SHP77 (cell line): Measurements from ENCODE around the gene MAP2K4.
"Not testable (repeated sequence)": the region's sequence is repeated elsewhere in the genome, so short reads cannot be mapped to it uniquely, and the experiment has no call there.

Experiments
- DNase-seq, 2 experiments: peaks; one replicate each; lab custom pipeline; 2025; lab: John Stamatoyannopoulos, UW

Gene MAP2K4

DNA sequence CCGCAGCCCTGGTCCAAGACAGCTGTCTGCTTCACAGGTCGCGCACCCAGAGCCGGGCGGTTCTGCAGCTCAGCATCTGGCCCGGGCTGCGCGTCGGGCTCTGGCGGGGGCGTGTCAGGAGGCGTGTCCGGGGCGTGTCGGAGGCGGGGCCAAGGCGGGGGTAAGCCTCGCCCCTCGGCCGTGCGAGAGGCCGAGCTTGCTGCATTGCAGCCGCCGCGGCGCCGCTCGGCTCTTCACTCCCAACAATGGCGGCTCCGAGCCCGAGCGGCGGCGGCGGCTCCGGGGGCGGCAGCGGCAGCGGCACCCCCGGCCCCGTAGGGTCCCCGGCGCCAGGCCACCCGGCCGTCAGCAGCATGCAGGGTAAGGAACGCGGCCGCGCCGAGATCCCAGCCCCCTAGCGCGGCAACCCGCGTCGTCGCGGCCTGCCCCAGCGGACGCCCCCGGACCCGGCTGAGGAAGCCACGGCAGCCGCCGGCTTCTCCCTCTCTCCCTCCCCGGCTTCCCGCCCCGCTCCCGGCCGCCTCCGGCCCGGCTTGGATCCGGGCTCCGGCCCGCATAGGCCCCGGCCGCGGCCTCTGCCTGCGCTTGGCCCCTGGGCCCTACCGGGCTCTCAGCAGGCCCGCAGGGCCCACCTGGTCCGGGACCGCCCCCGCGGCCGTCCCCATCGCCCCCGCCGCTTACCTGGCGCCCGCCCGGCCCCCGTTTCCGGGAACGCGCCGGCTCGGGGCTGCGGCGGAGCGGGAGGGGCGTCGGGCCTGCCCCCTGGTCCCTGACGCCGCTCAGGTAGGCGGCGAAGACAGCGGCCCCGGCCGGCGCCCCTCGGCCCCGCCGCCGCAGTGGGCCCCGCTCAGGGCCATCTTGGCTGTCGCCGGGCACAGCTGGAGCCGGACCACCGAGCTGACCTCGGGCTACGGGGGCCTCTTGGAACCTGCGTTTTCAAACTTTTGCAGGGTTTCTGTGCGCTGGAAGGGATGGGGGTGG lies at the start of gene MAP2K4:
Gene MAP2K4 (plus strand): TSS at position 236 of the 981 bp plus-strand sequence. CDS start 10 bp downstream, at position 246.
- DNase-seq = peak; percentile 74 to 84

DNA sequence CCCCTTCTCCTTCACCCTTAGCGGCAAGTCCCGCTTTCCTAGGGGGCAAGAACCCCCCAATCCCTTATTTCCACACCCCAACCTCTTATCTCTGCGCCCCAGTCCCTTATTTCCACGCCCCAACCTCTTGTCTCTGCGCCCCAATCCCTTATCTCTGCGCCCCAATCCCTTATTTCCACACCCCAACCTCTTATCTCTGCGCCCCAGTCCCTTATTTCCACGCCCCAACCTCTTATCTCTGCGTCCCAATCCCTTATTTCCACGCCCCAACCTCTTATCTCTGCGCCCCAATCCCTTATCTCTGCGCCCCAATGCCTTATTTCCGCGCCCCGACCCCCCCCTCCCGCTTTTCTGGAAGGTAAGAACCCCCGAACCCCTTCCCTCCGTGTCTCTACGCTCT lies 47.9 kb upstream of the MAP2K4 start:
- DNase-seq = not testable (repeated sequence)

GRCh38 chr17:11979795-11980194 lies 40.9 kb upstream of the MAP2K4 start:
- no peak for DNase-seq

DNA sequence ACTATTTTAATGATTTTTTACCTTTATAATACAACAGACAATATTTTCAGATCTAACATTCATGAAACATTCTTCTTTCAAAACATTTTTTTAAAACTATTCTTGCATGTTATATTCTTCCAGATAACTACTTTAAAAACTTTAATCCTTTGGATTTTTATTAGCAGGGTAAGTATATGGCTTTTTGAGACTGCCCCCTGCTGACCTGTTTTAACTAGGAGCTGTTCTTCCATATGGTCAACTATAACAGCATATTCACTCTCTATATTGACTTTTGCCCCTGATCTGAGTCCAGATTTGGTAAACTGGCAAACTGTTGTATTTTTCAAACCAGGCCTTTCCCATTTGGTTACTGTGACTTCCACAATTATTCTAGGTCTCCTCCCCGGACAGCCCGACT lies 39.9 kb upstream of the MAP2K4 start:
- no peak for DNase-seq

- no peak for DNase-seq
Measured at GRCh38 chr17:11981862-11982261, 38.8 kb upstream of the MAP2K4 start.

DNA sequence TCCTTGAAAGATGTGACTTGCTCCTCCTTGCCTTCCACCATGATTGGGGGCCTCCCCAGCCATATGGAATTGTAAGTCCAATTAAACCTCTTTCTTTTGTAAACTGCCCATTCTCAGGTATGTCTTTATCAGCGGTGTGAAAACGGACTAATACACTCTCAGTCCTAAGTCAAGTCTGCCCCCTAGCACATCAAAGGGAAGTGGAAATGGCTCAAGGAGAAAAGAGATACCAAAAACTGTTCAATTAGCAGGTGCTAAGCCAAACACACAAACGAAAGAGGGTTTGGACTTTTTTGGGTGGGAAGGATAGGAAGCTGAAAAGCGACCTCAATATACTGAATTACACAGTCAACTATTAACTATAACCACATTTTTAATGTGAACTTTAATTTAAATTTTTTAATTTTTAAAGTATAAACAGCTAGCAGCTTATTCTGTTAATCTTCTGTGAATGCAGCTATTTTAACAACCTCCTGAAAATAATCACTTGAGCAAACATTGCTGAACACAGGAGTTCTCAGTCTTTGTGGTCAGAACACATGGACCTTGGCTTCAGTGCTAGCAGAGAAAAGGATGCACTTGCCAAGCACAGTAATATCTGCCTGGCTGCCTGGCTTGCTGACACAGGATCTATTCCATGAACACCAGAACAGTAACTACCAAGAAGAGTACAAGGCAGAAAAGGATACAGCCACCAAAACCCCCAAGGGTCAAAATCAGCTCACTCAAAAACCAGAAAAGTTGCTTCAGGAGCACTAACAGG lies 34.3 kb upstream of the MAP2K4 start:
- DNase-seq = no peak

DNA sequence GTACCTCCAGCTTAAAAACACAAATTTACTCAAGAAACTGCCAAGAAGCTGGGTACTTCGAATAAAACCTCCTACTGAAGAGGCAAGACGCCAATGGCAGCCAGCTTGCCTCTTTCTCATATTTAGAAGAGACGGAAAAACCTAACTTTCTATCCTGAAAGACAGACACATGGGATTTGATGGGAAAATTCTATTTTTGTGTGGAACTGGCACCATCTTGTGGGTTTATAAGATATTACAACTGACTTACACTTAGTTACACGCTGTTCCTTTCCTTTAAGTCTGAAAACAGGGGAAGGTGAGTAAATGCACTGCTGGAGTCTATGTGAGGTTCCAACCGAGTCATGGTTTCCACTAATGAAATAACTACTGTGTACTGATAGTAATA lies 33.7 kb upstream of the MAP2K4 start:
- DNase-seq = peak; percentile 23 to 29

DNA sequence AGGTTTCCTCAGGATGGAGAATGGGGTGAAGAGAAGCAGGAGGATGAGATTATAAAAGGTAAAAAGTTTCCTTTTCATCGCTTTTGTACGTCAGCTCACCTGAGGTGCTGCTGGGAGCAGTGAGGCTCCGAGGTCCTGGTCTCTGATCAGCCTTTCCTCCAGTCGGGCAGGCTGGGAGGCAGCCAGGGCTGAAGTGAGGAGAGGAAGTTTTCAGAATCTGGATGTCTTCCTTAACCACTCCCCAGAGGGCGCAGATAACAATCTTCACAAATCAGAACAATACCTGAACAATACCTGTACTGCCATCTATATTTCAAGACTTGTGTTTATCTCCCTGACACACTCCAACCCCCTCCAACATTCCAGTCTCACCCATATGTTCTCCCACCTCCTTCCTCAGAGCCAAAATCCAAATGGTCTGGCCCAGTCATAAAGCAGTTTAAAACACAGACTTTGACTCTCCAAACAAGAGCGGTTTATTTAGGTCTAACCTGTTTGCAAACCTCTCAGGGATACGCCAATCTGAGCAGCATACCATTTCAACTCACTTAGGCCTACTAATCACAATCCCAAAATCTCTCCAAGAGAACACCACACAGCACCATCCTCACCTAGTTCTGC lies 30.2 kb upstream of the MAP2K4 start:
- no peak for DNase-seq

GRCh38 chr17:11991461-11991860 lies 29.2 kb upstream of the MAP2K4 start:
- no peak for DNase-seq

- DNase-seq = peak; percentile 71 to 73
Measured at GRCh38 chr17:11996722-11997146, 23.9 kb upstream of the MAP2K4 start.

GRCh38 chr17:11997147-11997971 lies 23.3 kb upstream of the MAP2K4 start, which contains the start of gene ZNF18:
Gene ZNF18, minus strand, starts transcription at chr17:11997475. Its CDS starts 4,646 bp downstream, at chr17:11992829.
- DNase-seq = peak; percentile 88 to 98

DNA sequence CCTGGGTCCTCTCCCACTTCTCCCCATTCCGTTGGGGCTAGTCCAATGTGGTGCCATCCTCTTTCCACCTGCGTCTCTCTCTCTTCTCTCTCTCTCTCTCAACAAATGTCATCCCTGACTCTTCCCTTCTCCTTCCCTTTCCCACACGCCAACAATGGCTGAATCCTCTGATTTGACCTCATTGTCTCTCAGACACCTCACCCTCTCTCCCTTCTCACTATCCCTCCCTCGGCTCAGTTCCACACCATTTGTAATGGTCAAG lies 22.8 kb upstream of the MAP2K4 start:
- no peak for DNase-seq

DNA sequence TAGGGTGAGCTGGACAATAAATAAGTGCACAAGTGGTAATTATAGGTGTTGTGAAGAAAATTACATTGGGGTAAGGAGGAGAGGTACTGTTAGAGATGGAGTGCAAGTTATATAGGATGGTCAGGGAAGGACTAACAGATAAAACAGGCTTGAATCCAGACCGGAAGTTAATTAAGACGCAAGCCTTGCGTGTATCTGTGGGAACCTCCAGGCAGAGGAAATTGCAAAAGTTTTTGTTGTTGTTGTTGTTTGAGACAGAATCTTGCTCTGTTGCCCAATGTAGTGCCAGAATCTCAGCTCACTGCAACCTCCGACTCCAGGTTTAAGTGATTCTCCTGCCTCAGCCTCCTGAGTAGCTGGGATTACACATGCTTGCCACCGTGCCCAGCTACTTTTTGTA lies 21.0 kb upstream of the MAP2K4 start:
- no peak for DNase-seq

DNA sequence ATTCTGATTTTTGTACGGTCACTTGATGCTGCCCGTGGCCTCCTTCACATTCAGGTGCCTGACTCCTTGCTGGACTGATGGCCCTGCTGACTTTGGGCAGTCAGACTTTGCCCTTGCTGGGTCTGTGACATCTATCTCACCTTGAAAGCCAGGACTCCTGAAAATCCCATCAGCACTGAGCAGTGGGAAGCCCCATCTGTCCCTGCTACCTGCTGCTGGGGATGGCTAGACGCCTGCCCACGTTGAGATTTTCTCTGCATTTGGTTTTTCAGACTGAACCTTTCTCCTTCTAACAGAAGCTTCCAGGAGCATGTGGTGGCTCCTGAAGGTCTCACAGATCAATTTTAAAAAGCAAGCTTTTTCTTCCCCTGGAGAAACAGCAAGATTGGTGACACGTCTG lies 13.2 kb upstream of the MAP2K4 start:
- DNase-seq = no peak

DNA sequence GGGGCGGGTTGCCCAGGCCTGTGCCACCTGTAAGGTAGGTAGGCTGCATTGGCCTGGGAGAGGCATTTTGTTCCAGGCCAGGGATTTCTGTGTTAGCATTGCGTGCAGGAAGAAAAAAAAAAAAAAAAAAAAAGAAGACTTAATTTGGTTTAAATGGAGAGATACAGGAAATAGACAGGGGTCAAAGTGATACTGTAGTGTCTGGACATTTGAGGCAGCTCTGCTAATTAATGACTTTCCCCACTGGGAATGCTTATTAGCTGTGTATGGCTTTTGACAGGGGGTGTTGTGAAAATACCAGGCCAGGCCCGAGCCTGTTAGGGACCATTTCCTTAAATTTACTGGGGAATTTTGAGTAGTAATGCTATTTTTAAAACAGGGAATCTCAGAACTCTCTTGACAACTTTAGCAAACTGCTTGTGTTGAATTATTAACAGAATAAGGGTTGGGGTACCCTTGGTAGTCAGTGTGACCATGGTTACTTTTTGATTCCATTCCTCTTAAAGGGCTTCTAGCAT lies 1.0 kb downstream of the MAP2K4 start:
- no peak for DNase-seq

- DNase-seq = no peak
Measured at GRCh38 chr17:12022310-12022709, 1.6 kb downstream of the MAP2K4 start.

DNA sequence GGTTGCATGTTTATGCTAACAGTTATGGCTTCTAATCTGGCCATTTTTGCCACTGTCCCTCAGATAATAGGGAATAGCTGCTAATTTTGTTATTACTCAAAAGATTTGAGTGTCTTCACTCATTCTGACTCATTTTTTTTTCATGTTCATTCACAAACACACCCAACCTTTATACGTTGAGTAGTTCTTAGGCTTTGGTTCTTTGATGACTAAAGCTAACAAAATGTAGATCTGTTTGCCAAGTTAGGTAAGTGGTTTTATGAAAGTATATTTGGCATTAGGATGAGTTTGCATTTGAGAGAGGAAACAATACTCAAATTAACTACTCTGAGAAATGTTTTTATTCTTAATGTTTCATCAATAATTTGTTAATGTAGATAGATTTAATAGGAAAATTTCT lies 3.6 kb downstream of the MAP2K4 start:
- no peak for DNase-seq

- no peak for DNase-seq
Measured at GRCh38 chr17:12027658-12028057, 7.0 kb downstream of the MAP2K4 start.

DNA sequence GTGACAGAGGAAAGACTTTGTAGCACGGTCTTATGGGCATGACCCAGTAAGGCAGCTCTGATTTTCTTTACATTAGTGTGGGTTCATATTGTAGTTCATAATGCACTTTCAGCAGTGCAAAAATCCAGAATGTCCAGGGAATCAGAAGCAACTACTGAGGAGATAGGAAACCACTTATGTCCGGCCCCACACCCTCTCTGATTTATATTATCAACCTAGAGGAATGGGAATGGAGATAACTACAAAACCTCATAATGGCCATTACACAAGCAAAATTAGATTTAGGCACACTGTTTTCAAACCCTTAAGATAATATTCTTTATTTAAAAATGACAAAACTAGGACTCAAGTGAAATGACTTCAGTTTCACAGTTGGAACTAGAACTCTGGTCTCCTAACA lies 7.9 kb downstream of the MAP2K4 start:
- no peak for DNase-seq

DNA sequence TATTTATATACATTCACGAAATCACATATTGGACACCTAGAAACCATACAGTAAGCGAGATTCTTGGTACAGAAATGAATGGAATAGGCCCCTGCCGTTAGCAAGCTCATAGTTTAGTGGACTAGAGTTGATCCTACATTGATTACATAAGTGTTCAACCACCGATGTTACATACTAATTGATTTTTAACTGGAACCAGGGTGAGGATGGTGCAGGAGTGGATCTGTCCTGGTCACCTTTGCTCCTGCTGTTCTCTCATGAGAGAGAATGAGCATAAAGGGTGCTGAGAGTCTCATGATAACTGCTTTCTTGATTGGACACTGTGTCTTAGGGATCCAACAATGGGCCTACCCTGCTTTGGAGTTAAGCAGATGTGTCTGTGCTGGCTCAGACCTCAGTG lies 13.9 kb downstream of the MAP2K4 start:
- no peak for DNase-seq

DNA sequence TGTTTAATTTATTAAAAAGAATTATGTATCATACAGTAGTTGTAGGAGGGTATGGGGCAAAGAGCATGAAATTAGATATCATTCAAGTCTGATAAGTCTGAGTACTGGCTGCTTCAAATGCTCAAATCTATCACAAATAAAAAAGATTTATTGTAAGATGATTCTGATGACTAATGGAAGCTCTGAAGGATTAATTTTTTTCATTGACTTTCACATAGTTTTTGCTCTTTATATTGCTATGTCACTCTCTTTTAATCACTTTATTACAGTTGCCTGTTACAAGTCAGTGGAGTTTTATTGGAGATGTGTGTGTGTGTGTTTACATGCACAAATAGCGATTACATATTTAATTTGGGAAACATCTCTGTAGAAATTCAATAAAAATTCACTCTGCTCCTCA lies 15.0 kb downstream of the MAP2K4 start:
- no peak for DNase-seq

DNA sequence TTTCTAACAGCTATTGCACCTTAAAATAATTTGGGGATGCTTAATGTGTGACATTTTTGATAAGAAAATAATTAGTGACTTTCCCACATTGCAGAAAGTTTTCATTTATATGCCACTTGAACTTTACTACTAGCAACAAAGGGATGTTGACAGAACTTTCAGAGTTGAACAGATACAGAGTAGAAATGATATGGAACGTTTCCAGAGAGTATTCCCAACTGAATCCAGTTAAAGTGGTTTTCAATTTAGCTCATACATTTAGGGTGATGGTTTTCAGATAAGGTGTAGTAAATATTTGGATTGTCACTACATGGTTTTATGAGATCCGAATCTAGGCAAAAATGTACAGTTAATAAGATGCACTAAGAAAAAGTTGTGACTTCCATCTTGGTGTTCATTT lies 17.3 kb downstream of the MAP2K4 start:
- DNase-seq = no peak
